Endothelial cell of umbilical vein (primary cell): ENCODE measurements around the gene ZNF205.

Source experiments
- EZH2 ChIP-seq: IDR thresholded peaks from 2 replicates; pipeline ENCODE4 v1.6.1; 2012; ENCODE audit warnings: borderline replicate concordance, low read depth, mild to moderate bottlenecking, moderate library complexity, low read length, inconsistent platforms; ENCODE audit not compliant: severe bottlenecking
- GATA2 ChIP-seq: IDR thresholded peaks from 2 replicates; pipeline ENCODE4 v1.7.0; 2011; ENCODE audit warnings: low read depth, mild to moderate bottlenecking, moderate library complexity, mixed read lengths, low read length; ENCODE audit not compliant: insufficient read length, insufficient read depth
- JUN ChIP-seq: IDR thresholded peaks from 2 replicates; pipeline ENCODE4 v1.6.1; 2011; ENCODE audit warnings: borderline replicate concordance, low read depth; ENCODE audit not compliant: insufficient read length, insufficient read depth
- POLR2A ChIP-seq: IDR thresholded peaks from 2 replicates; pipeline ENCODE4 v1.6.1; 2012; ENCODE audit warnings: low read depth, mild to moderate bottlenecking, control low read depth, low read length
- POLR2AphosphoS5 ChIP-seq: IDR thresholded peaks from 2 replicates; pipeline ENCODE4 v1.6.1; 2012; ENCODE audit warnings: low read depth, mild to moderate bottlenecking, control low read depth, low read length, moderate library complexity; ENCODE audit not compliant: insufficient read depth
- TF ChIP-seq, protein P1 (sequence below), 2 donors: IDR thresholded peaks; 1 replicate in 1 of 2; 2 replicates in 1 of 2; pipeline ENCODE4 v1.5.1; 2011; ENCODE audit warnings: low read length in 2 of 2, mild to moderate bottlenecking in 2 of 2, moderate library complexity in 2 of 2, control low read depth in 1 of 2, inconsistent platforms in 1 of 2, low read depth in 1 of 2; ENCODE audit not compliant: insufficient read depth in 1 of 2; ENCODE audit errors: extremely low read depth in 1 of 2
- TF ChIP-seq, protein P2 (sequence below): IDR thresholded peaks from 2 replicates; pipeline ENCODE4 v1.6.1; 2011; ENCODE audit not compliant: insufficient read depth, insufficient read length

- TF ChIP-seq, protein P1, sequence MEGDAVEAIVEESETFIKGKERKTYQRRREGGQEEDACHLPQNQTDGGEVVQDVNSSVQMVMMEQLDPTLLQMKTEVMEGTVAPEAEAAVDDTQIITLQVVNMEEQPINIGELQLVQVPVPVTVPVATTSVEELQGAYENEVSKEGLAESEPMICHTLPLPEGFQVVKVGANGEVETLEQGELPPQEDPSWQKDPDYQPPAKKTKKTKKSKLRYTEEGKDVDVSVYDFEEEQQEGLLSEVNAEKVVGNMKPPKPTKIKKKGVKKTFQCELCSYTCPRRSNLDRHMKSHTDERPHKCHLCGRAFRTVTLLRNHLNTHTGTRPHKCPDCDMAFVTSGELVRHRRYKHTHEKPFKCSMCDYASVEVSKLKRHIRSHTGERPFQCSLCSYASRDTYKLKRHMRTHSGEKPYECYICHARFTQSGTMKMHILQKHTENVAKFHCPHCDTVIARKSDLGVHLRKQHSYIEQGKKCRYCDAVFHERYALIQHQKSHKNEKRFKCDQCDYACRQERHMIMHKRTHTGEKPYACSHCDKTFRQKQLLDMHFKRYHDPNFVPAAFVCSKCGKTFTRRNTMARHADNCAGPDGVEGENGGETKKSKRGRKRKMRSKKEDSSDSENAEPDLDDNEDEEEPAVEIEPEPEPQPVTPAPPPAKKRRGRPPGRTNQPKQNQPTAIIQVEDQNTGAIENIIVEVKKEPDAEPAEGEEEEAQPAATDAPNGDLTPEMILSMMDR (IDR thresholded peaks at IDR 0.05; ENCODE audit: extremely low read depth in 1 of 2, insufficient read depth in 1 of 2, low read depth in 1 of 2, low read length in 2 of 2), result no peak
- no peak for TF ChIP-seq POLR2A
- TF ChIP-seq, protein P2, sequence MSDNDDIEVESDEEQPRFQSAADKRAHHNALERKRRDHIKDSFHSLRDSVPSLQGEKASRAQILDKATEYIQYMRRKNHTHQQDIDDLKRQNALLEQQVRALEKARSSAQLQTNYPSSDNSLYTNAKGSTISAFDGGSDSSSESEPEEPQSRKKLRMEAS, result no peak
- no peak for TF ChIP-seq EZH2
- TF ChIP-seq POLR2AphosphoS5, result no peak
- TF ChIP-seq GATA2, result no peak
- no peak for TF ChIP-seq JUN
Measured at GRCh38 chr16:3112881-3113574, 642 bp downstream of the ZNF205 start.
